Ovary (tissue), 3 donors: ENCODE measurements around the gene HSDL2.

Source experiments
- POLR2A ChIP-seq: fragments of 450-650 bp; IDR thresholded peaks from one replicate; pipeline ENCODE4 v1.6.1; 2017; ENCODE audit warnings: antibody characterized with exemption, mild to moderate bottlenecking, moderate library complexity
- TF ChIP-seq, protein P1 (sequence below), 3 donors: fragments of 450-650 bp in 2 of 3; fragments of 200-600 bp in 1 of 3; IDR thresholded peaks; one replicate each; pipeline versions ENCODE4 v1.5.1 to v1.8.0; 2016 to 2022; ENCODE audit warnings: antibody characterized with exemption in 3 of 3, mild to moderate bottlenecking in 1 of 3
- donor health status: DM: no; HTN: no; CAD: no.

DNA sequence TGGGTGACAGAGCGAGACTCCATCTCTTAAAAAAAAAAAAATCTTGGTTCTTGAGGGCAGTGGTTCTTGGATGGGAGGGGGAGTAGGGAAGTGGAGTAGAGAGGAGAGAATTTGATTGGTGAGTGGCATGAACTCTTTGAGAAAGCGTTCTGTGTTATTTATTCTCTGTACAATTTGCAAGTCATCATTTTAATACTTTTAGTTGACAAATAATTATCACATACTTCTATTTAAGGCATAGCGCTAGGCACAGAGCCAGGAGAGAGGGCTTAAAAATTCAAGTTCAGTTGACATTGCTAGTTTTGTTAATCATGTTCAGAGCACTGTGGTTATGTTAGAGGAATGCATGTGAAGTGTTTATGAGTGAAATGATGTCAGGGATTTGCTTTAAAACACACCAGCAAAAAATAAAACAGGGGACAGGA lies 24.6 kb downstream of the HSDL2 start:
- TF ChIP-seq POLR2A = no peak
- TF ChIP-seq, protein P1, sequence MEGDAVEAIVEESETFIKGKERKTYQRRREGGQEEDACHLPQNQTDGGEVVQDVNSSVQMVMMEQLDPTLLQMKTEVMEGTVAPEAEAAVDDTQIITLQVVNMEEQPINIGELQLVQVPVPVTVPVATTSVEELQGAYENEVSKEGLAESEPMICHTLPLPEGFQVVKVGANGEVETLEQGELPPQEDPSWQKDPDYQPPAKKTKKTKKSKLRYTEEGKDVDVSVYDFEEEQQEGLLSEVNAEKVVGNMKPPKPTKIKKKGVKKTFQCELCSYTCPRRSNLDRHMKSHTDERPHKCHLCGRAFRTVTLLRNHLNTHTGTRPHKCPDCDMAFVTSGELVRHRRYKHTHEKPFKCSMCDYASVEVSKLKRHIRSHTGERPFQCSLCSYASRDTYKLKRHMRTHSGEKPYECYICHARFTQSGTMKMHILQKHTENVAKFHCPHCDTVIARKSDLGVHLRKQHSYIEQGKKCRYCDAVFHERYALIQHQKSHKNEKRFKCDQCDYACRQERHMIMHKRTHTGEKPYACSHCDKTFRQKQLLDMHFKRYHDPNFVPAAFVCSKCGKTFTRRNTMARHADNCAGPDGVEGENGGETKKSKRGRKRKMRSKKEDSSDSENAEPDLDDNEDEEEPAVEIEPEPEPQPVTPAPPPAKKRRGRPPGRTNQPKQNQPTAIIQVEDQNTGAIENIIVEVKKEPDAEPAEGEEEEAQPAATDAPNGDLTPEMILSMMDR (IDR thresholded peaks at IDR 0.05) = no peak
